ENCODE data around the gene KYNU. TPM values are rescaled to one million over a fixed set of nuclear protein-coding genes. Genes with fewer than 3 reads are reported as not detected.

KYNU gene
- total RNA-seq, 4 donors from 2014 or later, result 2.3 to 39.4 (median 19.2) TPM

Small RNAs within 50 kb of the gene (small RNA-seq; reads per million reads assigned to genes)
- 0 reads per million in 4 donors for gene MTND4LP12

Measured in esophagus squamous epithelium (tissue), 4 donors.